ENCODE data around the gene AMOT. TPM values are rescaled to one million over a fixed set of nuclear protein-coding genes. Genes with fewer than 3 reads are reported as not detected.

Gene AMOT
- polyA plus RNA-seq, 1 donor (not counting 4 experiments of a cell fraction or from before 2014, with no cell fraction given) = 0.21 TPM

- Histone ChIP-seq H3K27ac (ENCODE audit: control insufficient read depth, insufficient read depth, low read length) (no peak overlapping the region), H3K4me2 (ENCODE audit: control insufficient read depth, extremely low read depth, insufficient read depth, low read depth, low read length) (no peak overlapping the region), H3K4me1 (ENCODE audit: control insufficient read depth, extremely low read depth, insufficient read depth, low read length) (no peaks in the 10 kb centered on the region), H3K79me2 (ENCODE audit: control insufficient read depth, insufficient read depth, low read length) (no peaks in the 10 kb centered on the region), H3K9me3 (ENCODE audit: control insufficient read depth, low read depth, low read length) (no peaks in the 10 kb centered on the region), H3K9me1 (ENCODE audit: control insufficient read depth, extremely low read depth, insufficient read depth, low read length) (no peaks in the 10 kb centered on the region), H4K20me1 (ENCODE audit: control insufficient read depth, extremely low read depth, insufficient read depth, low read length) (no peaks in the 10 kb centered on the region), H3K9ac (ENCODE audit: control insufficient read depth, extremely low read depth, insufficient read depth, low read length) (no peak overlapping the region), H3K36me3 (ENCODE audit: control insufficient read depth in 2 of 2, extremely low read depth in 1 of 2, insufficient read depth in 2 of 2, low read length in 2 of 2) (no peaks in the 10 kb centered on the region), H3K27me3 (ENCODE audit: control insufficient read depth, extremely low read depth, insufficient read depth, low read length) (no peaks in the 10 kb centered on the region), H2AFZ (ENCODE audit: control insufficient read depth, low read length) (no peak overlapping the region), H3K4me3 (ENCODE audit: control insufficient read depth in 2 of 3, extremely low read depth in 1 of 3, insufficient read depth in 2 of 3, low read depth in 1 of 3, low read length in 3 of 3) (no peak overlapping the region)
- DNase-seq (ENCODE audit: low read depth, low spot score) (no peak), FAIRE-seq (no peak)
- TF ChIP-seq CTCF (optimal IDR thresholded peaks at IDR 0.05 in 1 of 3, IDR thresholded peaks at IDR 0.05 in 1 of 3, conservative IDR thresholded peaks at IDR 0.05 in 1 of 3; ENCODE audit: extremely low read depth in 1 of 3, insufficient read depth in 2 of 3, low read length in 3 of 3) (no peak), EZH2 (IDR thresholded peaks at IDR 0.05; ENCODE audit: low read length) (no peak)
- dilution Hi-C loops (cut with MboI; ENCODE audit: extremely low pct_ligation_motif_present, low sequenced_read_pairs) = no loop called here
These were observed 89.6 kb downstream of the AMOT start for GRCh38 chrX:112751076-112751475.

GRCh38 chrX:112746812-112747595 is 93.6 kb downstream of the AMOT start:
- Histone ChIP-seq H3K27ac (ENCODE audit: control insufficient read depth, insufficient read depth, low read length) (no peak overlapping the region), H3K36me3 (ENCODE audit: control insufficient read depth in 2 of 2, extremely low read depth in 1 of 2, insufficient read depth in 2 of 2, low read length in 2 of 2) (no peaks in the 10 kb centered on the region), H3K9me3 (ENCODE audit: control insufficient read depth, low read depth, low read length) (no peaks in the 10 kb centered on the region), H3K4me1 (ENCODE audit: control insufficient read depth, extremely low read depth, insufficient read depth, low read length) (no peaks in the 10 kb centered on the region), H2AFZ (ENCODE audit: control insufficient read depth, low read length) (no peak overlapping the region), H3K4me3 (ENCODE audit: control insufficient read depth in 2 of 3, extremely low read depth in 1 of 3, insufficient read depth in 2 of 3, low read depth in 1 of 3, low read length in 3 of 3) (no peak overlapping the region), H3K4me2 (ENCODE audit: control insufficient read depth, extremely low read depth, insufficient read depth, low read depth, low read length) (no peak overlapping the region), H3K27me3 (ENCODE audit: control insufficient read depth, extremely low read depth, insufficient read depth, low read length) (no peaks in the 10 kb centered on the region), H3K9me1 (ENCODE audit: control insufficient read depth, extremely low read depth, insufficient read depth, low read length) (no peaks in the 10 kb centered on the region), H3K79me2 (ENCODE audit: control insufficient read depth, insufficient read depth, low read length) (no peaks in the 10 kb centered on the region), H4K20me1 (ENCODE audit: control insufficient read depth, extremely low read depth, insufficient read depth, low read length) (no peaks in the 10 kb centered on the region), H3K9ac (ENCODE audit: control insufficient read depth, extremely low read depth, insufficient read depth, low read length) (no peak overlapping the region)
- DNase-seq (ENCODE audit: low read depth, low spot score) (no peak), FAIRE-seq (no peak)
- no peak for TF ChIP-seq EZH2 (IDR thresholded peaks at IDR 0.05; ENCODE audit: low read length)
- no peak for TF ChIP-seq CTCF (optimal IDR thresholded peaks at IDR 0.05 in 1 of 3, IDR thresholded peaks at IDR 0.05 in 1 of 3, conservative IDR thresholded peaks at IDR 0.05 in 1 of 3; ENCODE audit: extremely low read depth in 1 of 3, insufficient read depth in 2 of 3, low read length in 3 of 3)
- dilution Hi-C loops (cut with MboI; ENCODE audit: extremely low pct_ligation_motif_present, low sequenced_read_pairs) = no loop called here

All from keratinocyte (primary cell).